ENCODE results near the gene TNIK.
"Not testable (repeated sequence)": the region's sequence is repeated elsewhere in the genome, so short reads cannot be mapped to it uniquely, and the experiment has no call there.

The TNIK gene

DNA sequence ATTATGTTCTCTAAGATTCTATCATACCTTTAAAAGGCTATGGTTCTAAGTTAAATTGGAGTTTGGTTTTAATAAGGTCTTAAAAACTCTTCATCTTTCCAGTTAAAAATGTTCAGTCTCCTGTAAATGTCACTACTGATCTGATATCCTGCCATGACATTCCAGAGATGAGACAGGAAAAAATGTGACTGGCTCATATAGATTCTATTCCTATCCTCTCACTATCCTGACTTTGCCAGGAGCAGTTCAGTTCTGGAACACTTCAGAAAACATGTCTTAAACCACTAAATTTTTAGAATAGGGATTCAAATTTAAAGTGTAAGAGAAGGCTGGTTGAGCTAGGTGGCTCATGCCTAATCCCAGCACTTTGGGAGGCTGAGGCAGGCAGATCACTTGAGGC lies 170.9 kb downstream of the TNIK start:
- no peaks in the 10 kb centered on the region for H3K9me3 ChIP-seq (ENCODE audit: severe bottlenecking)
- no peak for ATAC-seq (ENCODE audit: low read depth)
- peaks cover 32% of the 10 kb centered on the region for H3K4me1 ChIP-seq (ENCODE audit: insufficient read depth, poor library complexity, severe bottlenecking)
- TF ChIP-seq, protein P1, sequence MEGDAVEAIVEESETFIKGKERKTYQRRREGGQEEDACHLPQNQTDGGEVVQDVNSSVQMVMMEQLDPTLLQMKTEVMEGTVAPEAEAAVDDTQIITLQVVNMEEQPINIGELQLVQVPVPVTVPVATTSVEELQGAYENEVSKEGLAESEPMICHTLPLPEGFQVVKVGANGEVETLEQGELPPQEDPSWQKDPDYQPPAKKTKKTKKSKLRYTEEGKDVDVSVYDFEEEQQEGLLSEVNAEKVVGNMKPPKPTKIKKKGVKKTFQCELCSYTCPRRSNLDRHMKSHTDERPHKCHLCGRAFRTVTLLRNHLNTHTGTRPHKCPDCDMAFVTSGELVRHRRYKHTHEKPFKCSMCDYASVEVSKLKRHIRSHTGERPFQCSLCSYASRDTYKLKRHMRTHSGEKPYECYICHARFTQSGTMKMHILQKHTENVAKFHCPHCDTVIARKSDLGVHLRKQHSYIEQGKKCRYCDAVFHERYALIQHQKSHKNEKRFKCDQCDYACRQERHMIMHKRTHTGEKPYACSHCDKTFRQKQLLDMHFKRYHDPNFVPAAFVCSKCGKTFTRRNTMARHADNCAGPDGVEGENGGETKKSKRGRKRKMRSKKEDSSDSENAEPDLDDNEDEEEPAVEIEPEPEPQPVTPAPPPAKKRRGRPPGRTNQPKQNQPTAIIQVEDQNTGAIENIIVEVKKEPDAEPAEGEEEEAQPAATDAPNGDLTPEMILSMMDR (IDR thresholded peaks at IDR 0.05; ENCODE audit: poor library complexity, severe bottlenecking), result no peak
- no peaks in the 10 kb centered on the region for H3K27me3 ChIP-seq (ENCODE audit: insufficient read depth, poor library complexity, severe bottlenecking)
- no peak overlapping the region for H3K27ac ChIP-seq (ENCODE audit: poor library complexity, severe bottlenecking)
- no peaks in the 10 kb centered on the region for H3K36me3 ChIP-seq (ENCODE audit: low read depth)
- no peak for DNase-seq (ENCODE audit: low spot score)
- H3K4me3 ChIP-seq (ENCODE audit: severe bottlenecking), result no peak overlapping the region

- H3K9me3 ChIP-seq (ENCODE audit: severe bottlenecking); H3K4me3 ChIP-seq (ENCODE audit: severe bottlenecking); H3K36me3 ChIP-seq (ENCODE audit: low read depth); ATAC-seq (ENCODE audit: low read depth); H3K27ac ChIP-seq (ENCODE audit: poor library complexity, severe bottlenecking); H3K27me3 ChIP-seq (ENCODE audit: insufficient read depth, poor library complexity, severe bottlenecking); DNase-seq (ENCODE audit: low spot score): not testable (repeated sequence)
- H3K4me1 ChIP-seq (ENCODE audit: insufficient read depth, poor library complexity, severe bottlenecking), result peaks cover 39% of the 10 kb centered on the region
Observed at GRCh38 chr3:171287761-171288160, 172.4 kb downstream of the TNIK start.

DNA sequence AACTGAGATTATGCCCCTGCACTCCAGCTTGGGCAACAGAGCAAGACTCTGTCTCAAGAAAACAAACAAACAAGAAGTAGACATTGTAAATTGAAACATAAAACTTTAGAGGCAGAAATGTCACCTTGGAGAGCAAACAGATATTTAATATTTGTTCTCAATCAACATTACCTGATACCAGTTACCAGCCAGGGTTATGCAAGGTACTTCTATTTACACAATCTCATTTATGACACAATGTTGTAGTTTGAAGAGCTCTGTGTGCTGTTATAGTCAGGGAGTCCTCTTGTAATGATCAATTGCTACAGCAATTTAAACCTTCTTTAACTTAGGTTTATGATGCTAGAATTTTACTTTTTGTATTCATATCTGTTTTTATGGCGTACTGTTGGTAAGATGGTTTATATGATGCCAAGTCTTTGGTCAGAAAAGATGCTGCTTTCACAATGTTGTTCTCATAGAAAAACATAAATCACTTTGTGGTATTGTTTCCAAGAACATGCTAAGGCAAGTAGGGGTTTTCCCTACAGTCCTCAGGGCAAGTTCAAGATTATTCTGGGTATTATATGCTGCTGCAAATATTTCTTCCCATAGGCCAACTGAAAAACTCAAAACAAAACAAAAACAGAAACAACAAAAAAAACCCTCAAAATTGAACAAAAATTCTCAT lies 173.5 kb downstream of the TNIK start:
- Histone ChIP-seq H3K27ac (ENCODE audit: poor library complexity, severe bottlenecking) (peak overlapping the region; percentile 88), H3K27me3 (ENCODE audit: insufficient read depth, poor library complexity, severe bottlenecking) (no peaks in the 10 kb centered on the region), H3K9me3 (ENCODE audit: severe bottlenecking) (no peaks in the 10 kb centered on the region), H3K4me3 (ENCODE audit: severe bottlenecking) (no peak overlapping the region), H3K4me1 (ENCODE audit: insufficient read depth, poor library complexity, severe bottlenecking) (peaks cover 39% of the 10 kb centered on the region), H3K36me3 (ENCODE audit: low read depth) (no peaks in the 10 kb centered on the region)
- no peak for DNase-seq (ENCODE audit: low spot score)
- TF ChIP-seq, protein P1 (IDR thresholded peaks at IDR 0.05; ENCODE audit: poor library complexity, severe bottlenecking), result no peak
- peak; percentile 53 for ATAC-seq (ENCODE audit: low read depth)

GRCh38 chr3:171285287-171285686 lies 174.9 kb downstream of the TNIK start:
- DNase-seq (ENCODE audit: low spot score), result no peak
- H3K4me1 ChIP-seq (ENCODE audit: insufficient read depth, poor library complexity, severe bottlenecking), result peaks cover 39% of the 10 kb centered on the region
- ATAC-seq (ENCODE audit: low read depth), result peak; percentile 42; the same call in 1 of the 3 replicates
- no peaks in the 10 kb centered on the region for H3K36me3 ChIP-seq (ENCODE audit: low read depth)
- no peaks in the 10 kb centered on the region for H3K9me3 ChIP-seq (ENCODE audit: severe bottlenecking)
- H3K27ac ChIP-seq (ENCODE audit: poor library complexity, severe bottlenecking), result peak overlapping the region; percentile 88
- TF ChIP-seq, protein P1 (IDR thresholded peaks at IDR 0.05; ENCODE audit: poor library complexity, severe bottlenecking), result no peak
- no peaks in the 10 kb centered on the region for H3K27me3 ChIP-seq (ENCODE audit: insufficient read depth, poor library complexity, severe bottlenecking)
- H3K4me3 ChIP-seq (ENCODE audit: severe bottlenecking), result no peak overlapping the region

DNA sequence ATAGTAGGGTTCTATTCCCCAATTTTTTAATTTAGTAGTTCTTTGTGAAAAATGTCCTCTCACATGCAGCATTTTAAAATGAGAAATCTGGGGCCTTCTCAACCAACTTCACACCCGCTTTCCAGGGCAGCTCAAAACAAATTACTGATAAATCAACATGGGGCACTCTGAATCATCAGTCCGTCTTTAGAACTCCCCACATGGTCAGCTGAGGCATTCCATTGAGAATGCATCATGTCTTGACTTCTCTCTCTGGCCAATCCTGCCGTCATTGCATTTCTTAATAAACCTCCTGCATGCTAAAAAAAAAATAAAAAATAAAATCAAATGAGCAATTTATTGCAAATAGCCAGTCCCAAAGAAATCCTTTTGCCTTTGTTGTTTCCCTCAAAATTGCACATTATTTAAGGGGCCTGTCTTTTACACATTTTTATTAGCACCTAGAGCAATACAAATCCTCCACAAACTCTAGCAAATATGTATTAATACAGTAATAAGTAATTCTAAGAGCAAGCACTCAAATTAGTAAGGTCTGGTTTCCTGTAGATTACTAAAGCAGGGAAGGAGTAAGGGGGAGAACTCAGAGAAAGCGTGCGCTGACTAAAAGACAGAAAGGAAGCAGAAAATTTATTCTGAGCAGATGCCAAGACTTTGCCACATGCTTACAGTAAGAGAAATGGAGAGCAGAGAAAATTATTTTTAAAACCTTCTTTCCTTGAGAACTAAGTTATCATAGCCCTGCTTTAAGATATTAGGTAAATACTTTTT lies 175.7 kb downstream of the TNIK start:
- Histone ChIP-seq H3K4me1 (ENCODE audit: insufficient read depth, poor library complexity, severe bottlenecking) (peaks cover 39% of the 10 kb centered on the region), H3K36me3 (ENCODE audit: low read depth) (no peaks in the 10 kb centered on the region), H3K27ac (ENCODE audit: poor library complexity, severe bottlenecking) (peak overlapping the region; percentile 88), H3K27me3 (ENCODE audit: insufficient read depth, poor library complexity, severe bottlenecking) (no peaks in the 10 kb centered on the region), H3K4me3 (ENCODE audit: severe bottlenecking) (no peak overlapping the region), H3K9me3 (ENCODE audit: severe bottlenecking) (no peaks in the 10 kb centered on the region)
- TF ChIP-seq, protein P1 (IDR thresholded peaks at IDR 0.05; ENCODE audit: poor library complexity, severe bottlenecking), result no peak
- peak; percentile 97 for ATAC-seq (ENCODE audit: low read depth)
- no peak for DNase-seq (ENCODE audit: low spot score)

All from RWPE2 (cell line).